H1 (cell line): ENCODE results near the gene NF1.

ENCODE experiments used
- EP300 ChIP-seq, 2 experiments: IDR thresholded peaks; 1 replicate in 1 of 2; 2 replicates in 1 of 2; pipeline ENCODE4 v1.6.1; 2011 to 2012; ENCODE audit warnings: low read depth in 2 of 2, low read length in 2 of 2, mild to moderate bottlenecking in 2 of 2, borderline replicate concordance in 1 of 2, inconsistent platforms in 1 of 2, moderate library complexity in 1 of 2
- KDM1A ChIP-seq: fragments of 200-600, 300-600 bp; sonication (generic); IDR thresholded peaks from 2 replicates; pipeline ENCODE4 v1.7.1; 2016; ENCODE audit warnings: mild to moderate bottlenecking, low read length, borderline replicate concordance
- MAFK ChIP-seq: IDR thresholded peaks from 2 replicates; pipeline ENCODE4 v1.6.1; 2012; ENCODE audit warnings: low read depth, mild to moderate bottlenecking, improper control_type of control experiment, low read length
- PHF8 ChIP-seq: fragments of 200-600 bp; sonication (generic); conservative IDR thresholded peaks from 2 replicates; pipeline ENCODE4 v1.7.1; 2012; ENCODE audit warnings: low read depth, mild to moderate bottlenecking, inconsistent platforms, low read length, moderate library complexity
- POLR2A ChIP-seq, 2 experiments: IDR thresholded peaks; 1 replicate in 1 of 2; 2 replicates in 1 of 2; pipeline ENCODE4 v1.6.1; 2011; ENCODE audit warnings: low read depth in 2 of 2, low read length in 2 of 2, mild to moderate bottlenecking in 2 of 2; ENCODE audit errors: control extremely low read depth in 1 of 2
- TAF7 ChIP-seq: optimal IDR thresholded peaks from 2 replicates; pipeline ENCODE3; 2011; ENCODE audit warnings: low read depth, mild to moderate bottlenecking, inconsistent platforms, low read length, moderate library complexity, borderline replicate concordance
- TBP ChIP-seq: IDR thresholded peaks from 2 replicates; pipeline ENCODE4 v1.6.1; 2011; ENCODE audit warnings: low read depth, low read length, improper control_type of control experiment
- TF ChIP-seq, protein P1 (sequence below), 3 experiments: IDR thresholded peaks; 1 replicate in 2 of 3; 2 replicates in 1 of 3; pipeline versions ENCODE4 v1.5.1 to v1.6.1; 2011; ENCODE audit warnings: low read length in 3 of 3, mild to moderate bottlenecking in 3 of 3, inconsistent platforms in 2 of 3, low read depth in 1 of 3, moderate library complexity in 1 of 3; ENCODE audit not compliant: insufficient read depth in 1 of 3; ENCODE audit errors: control extremely low read depth in 1 of 3

DNA sequence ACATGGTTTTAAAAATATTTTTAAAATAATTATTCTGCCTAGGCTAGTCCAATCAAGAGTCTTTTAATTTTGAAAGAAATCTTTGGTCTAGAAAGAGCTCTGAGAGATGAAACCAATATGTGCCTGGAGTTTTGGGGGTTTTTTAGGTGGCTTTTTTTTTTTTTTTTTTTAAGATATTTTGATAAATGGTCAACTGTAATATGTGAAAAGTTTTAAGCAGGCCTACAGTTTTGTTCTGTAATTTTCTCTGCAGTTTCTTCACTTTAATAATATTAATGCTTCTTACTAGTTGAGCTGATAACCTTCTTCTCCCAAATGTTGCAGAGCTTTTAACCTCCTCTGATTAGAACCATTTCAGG, 157.2 kb downstream of the NF1 start:
- TF ChIP-seq MAFK (no peak), TBP (no peak), KDM1A (no peak), PHF8 (no peak), EP300 (IDR thresholded peaks at IDR 0.05; ENCODE audit: borderline replicate concordance in 1 of 2, low read depth in 2 of 2, low read length in 2 of 2) (no peak), POLR2A (IDR thresholded peaks at IDR 0.05; ENCODE audit: control extremely low read depth in 1 of 2, low read depth in 2 of 2, low read length in 2 of 2) (no peak), TAF7 (no peak)
- TF ChIP-seq, protein P1, sequence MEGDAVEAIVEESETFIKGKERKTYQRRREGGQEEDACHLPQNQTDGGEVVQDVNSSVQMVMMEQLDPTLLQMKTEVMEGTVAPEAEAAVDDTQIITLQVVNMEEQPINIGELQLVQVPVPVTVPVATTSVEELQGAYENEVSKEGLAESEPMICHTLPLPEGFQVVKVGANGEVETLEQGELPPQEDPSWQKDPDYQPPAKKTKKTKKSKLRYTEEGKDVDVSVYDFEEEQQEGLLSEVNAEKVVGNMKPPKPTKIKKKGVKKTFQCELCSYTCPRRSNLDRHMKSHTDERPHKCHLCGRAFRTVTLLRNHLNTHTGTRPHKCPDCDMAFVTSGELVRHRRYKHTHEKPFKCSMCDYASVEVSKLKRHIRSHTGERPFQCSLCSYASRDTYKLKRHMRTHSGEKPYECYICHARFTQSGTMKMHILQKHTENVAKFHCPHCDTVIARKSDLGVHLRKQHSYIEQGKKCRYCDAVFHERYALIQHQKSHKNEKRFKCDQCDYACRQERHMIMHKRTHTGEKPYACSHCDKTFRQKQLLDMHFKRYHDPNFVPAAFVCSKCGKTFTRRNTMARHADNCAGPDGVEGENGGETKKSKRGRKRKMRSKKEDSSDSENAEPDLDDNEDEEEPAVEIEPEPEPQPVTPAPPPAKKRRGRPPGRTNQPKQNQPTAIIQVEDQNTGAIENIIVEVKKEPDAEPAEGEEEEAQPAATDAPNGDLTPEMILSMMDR (IDR thresholded peaks at IDR 0.05; ENCODE audit: control extremely low read depth in 1 of 3, insufficient read depth in 1 of 3, low read depth in 1 of 3, low read length in 3 of 3) = no peak
